ENCODE data around the gene FHAD1.
A peak's percentile ranks its signal among the peaks of the same experiment; 100 is the strongest.

The FHAD1 gene

DNA sequence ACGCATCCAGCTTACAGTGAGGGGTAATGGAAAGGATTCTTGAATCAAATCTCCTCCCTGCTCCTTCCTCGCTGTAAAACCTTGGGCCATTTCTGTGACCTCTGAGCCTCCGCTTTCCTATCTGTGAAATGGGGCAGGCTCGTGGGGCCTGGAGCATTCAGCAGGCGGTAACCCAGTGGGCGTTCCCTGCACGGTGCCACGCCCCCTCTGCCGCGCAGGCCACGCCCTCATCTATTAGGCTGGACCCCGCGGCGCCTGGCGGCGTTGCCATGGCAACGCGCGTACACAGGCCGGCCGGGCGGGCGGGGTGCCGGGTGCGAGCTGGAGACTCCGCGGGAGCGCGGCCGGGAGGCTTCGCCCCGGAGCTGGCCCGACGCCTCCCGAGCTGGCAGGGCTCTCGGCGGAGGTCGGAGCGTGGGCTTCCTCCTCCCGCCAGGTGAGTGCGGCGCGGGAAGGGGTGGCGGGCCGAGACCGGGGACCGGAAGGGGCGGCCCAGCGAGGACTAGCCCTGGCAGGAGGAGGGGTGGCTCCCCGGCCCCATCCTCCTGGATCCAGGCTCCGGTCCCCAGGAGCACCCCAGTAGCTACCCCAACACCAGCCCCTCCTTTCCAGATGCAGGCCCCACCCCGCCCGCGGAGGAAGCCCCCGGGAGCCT lies at the start of gene FHAD1:
Gene FHAD1, plus strand, starts transcription at position 264 of the 655 bp plus-strand sequence. CDS start 4,562 bp downstream, outside the sequence.
- DNase-seq (ENCODE audit: low read depth in 3 of 3), result peak in 1 of 3 experiments; percentile 57

- no peak for DNase-seq (ENCODE audit: low read depth in 3 of 3)
Measured at GRCh38 chr1:15197591-15198447, 49.2 kb upstream of the FHAD1 start.

GRCh38 chr1:15198684-15199083 lies 48.3 kb upstream of the FHAD1 start:
- DNase-seq (ENCODE audit: low read depth in 3 of 3), result no peak

GRCh38 chr1:15201221-15201620 lies 45.8 kb upstream of the FHAD1 start:
- DNase-seq (ENCODE audit: low read depth in 3 of 3), result no peak

DNA sequence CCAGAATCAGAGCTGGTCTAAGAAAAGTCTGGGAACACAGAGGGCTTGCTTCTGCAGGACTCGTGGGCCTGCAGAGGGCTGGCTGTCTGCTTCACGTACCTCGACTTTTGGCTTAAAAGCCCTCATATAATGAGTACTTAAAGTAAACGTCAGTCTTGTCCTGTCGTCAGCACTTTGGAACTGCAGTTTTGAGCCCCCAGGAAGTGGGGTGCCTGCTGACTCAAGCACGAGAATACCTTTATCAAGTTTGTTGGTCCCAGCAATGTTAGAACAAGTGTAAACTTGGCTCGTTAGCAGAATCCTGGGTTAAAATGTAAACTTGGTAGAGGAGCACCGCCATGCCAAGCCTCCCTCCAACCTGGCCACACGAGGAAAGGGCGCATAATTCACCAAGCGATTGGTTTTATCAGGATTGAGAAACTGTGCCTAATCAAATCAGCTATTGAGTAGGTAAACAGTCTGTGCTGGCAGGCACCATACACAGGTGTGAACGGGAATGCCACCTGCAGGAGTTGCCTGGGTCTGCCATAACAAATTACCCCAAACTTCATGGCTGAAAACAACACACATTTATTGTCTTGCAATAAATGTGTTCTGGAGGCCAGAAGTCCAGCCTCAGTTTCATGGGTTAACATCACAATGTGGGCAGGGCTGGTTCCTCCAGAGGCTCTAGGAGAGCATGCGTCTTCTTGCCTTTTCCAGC lies 45.0 kb upstream of the FHAD1 start:
- DNase-seq (ENCODE audit: low read depth in 3 of 3), result no peak

- no peak for DNase-seq (ENCODE audit: low read depth in 3 of 3)
Measured at GRCh38 chr1:15204931-15205330, 42.1 kb upstream of the FHAD1 start.

DNA sequence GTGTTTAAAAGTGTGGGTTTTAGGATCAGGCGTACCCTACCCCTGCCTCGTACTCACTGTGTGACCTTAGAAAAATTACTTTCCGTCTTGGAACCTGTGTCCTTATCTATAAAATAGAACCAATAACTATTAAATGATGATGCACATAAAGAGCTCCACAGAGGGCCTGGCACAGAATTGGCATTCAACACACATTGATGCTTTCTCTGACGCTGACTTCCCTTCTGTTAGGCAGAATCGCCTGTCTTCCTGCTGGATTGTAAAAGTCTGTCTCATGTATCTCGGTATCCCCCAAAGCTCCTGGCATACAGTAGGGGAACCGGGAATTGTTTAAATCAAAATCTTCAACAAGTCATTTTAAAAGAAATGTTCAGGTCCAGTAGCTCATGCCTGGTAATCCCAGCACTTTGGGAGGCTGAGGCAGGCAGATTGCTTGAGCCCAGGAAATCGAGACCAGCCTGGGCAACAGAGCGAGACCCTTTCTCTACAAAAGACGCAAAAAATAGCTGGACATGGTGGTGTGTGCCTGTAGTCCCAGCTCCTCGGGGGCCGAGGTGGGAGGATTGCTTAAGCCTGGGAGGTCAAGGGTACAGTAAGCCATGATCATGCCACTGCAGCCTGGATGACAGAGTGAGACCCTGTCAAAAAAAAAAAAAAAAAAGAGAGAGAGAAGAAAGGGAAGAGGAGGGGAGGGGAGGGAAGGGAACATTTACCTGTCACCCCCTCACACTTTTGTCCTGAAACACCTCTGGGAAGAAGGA lies 41.3 kb upstream of the FHAD1 start:
- DNase-seq (ENCODE audit: low read depth in 3 of 3), result no peak

- DNase-seq (ENCODE audit: low read depth in 3 of 3), result no peak
Measured at GRCh38 chr1:15206418-15207030, 40.5 kb upstream of the FHAD1 start.

GRCh38 chr1:15207031-15207828 lies 39.8 kb upstream of the FHAD1 start:
- no peak for DNase-seq (ENCODE audit: low read depth in 3 of 3)

GRCh38 chr1:15207829-15208429 lies 39.1 kb upstream of the FHAD1 start:
- DNase-seq (ENCODE audit: low read depth in 3 of 3), result no peak

DNA sequence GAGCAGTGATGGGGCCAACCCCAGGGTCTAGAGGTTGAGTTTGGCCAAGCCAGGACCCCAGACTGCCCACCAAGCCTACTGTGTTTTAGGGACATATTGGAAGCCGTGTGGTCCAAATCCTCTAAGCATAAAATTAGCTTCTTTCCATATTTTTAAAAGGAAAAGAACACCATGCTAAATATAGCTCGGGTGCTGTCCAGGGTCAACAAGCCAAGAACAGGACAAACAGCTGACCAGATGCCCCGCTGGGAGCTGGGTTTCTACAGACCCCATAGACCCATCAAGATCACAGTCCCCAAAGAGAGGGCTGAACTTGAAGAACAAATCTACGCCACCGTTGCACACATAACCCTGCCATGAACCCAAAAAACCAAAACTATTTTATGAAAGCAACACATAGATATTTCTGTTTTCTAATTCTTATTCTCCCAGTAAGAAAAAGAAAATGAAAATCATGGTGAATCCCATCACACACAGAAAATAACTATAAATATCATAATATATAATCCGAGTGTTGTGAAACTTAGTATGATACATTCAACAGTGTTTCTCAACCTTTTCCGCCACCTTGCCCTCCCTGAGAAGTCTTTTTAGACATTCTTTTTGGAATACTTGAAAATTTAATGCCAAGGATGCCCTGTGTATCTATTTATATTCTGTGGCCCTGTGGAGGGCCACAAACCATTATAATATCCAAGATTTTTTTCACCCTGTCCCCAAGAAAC lies 36.2 kb upstream of the FHAD1 start:
- DNase-seq (ENCODE audit: low read depth in 3 of 3), result no peak

DNA sequence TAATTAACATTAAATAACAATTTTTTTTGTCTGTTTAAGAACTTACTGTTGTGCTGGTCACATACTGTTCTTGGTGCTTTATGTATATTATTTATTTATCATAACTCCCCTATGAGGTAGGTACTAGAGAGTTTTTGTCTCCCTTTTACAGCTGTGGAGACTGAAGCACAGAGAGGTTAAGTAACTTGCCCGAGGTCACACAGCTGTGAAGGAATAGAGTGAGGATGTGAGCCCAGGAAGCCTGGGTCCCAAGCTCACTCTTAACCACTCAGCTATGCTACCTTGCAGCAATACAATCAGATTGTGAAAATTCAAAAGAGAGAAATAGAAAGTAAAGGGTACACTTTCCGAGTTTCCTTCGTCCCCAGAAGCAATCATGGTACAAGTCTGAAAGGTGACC lies 35.6 kb upstream of the FHAD1 start:
- no peak for DNase-seq (ENCODE audit: low read depth in 3 of 3)

DNA sequence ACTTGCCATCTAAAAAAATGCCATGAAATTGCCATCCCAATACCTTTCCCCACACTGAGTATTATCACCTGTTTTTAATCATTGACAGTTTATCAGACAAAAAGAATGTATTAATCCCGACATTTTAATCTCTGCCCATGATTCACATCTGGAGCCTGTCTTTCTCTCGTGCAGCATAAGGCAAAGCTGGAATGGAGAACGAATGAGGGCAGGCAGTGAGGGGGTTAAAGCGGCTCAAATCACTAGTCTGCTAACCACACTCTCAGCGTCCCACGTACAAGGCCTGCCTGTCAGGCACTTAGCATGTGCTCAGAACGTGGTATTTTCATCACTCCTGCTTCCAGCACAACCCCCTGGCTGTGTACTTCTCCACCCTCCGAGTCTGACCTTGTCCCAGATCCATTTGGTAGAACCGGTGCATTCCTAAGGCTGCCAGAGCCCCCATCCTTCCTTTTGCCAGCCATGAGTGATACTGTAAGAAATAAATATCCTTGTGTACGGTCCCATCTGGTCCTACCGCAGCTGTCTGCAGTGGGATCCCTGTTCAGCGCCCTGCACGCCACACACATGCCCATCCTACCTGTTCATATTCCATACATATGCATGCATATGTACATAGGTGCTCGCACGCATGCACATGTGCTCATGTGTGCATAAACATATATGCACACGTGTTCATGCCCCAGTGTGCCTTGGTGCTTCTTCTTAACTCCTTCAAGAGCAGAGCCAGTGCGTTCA lies 34.6 kb upstream of the FHAD1 start:
- DNase-seq (ENCODE audit: low read depth in 3 of 3), result no peak

DNA sequence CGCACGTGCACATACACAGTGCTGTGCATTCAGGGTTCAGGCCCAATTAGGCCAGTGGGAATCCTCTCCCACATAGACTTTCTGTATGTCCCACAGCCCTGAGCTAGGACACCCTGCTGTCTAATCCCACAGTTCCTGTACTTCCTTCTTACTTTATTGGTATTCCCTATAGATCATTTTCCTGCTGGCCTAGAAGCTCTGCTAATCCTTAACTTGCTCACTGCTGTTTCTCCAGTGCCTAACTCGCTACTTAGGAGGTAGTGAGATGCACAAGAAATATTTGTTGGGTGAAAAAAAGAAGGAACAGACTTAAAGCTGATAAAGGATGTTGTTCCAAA lies 34.1 kb upstream of the FHAD1 start:
- no peak for DNase-seq (ENCODE audit: low read depth in 3 of 3)

- no peak for DNase-seq (ENCODE audit: low read depth in 3 of 3)
Measured at GRCh38 chr1:15213341-15213821, 33.6 kb upstream of the FHAD1 start.

- no peak for DNase-seq (ENCODE audit: low read depth in 3 of 3)
Measured at GRCh38 chr1:15214527-15214926, 32.5 kb upstream of the FHAD1 start.

DNA sequence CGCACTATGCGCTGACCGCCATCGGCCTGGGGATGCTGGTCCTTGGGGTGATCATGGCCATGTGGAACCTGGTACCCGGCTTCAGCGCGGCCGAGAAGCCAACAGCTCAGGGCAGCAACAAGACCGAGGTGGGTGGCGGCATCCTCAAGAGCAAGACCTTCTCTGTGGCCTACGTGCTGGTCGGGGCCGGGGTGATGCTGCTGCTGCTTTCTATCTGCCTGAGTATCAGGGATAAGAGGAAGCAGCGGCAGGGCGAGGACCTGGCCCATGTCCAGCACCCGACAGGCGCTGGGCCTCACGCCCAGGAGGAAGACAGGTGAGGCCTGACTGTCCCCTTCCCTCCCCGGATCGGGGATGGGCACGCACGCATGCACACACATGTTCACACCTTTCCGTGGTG lies 31.9 kb upstream of the FHAD1 start:
- no peak for DNase-seq (ENCODE audit: low read depth in 3 of 3)

DNA sequence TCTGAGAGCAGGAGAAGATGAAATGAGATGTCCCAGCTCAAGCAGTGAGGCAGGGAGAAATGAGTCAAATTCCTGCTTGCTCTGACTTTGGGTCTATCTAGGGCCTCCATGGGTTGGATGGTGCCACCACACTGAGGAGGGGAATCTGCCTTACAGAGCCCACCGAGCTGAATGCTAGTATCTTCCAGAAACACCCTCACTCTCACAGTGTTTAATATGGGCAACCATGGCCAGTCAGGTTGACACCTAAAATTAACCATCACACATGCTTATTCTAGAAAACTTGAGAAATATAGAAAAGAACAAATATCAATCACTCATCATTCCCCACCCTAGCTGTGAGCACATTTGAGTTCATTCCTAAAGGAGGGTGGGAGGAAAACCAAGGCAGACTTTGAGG lies 29.4 kb upstream of the FHAD1 start:
- no peak for DNase-seq (ENCODE audit: low read depth in 3 of 3)
